ENCODE data around the gene SPTBN2.

- TF ChIP-seq POLR2A (IDR thresholded peaks at IDR 0.05; ENCODE audit: low read depth, low read length) (no peak), POLR2AphosphoS5 (IDR thresholded peaks at IDR 0.05; ENCODE audit: low read depth, low read length) (no peak), TAF1 (IDR thresholded peaks at IDR 0.05; ENCODE audit: borderline replicate concordance, low read depth, low read length) (no peak)
Measured at GRCh38 chr11:66696146-66696545, 32.9 kb downstream of the SPTBN2 start.
